ENCODE measurements around the gene ASPM. TPM values are rescaled to one million over a fixed set of nuclear protein-coding genes. Genes with fewer than 3 reads are reported as not detected.

Gene ASPM
- total RNA-seq, 2 donors from 2014 or later = 31.7 to 35.1 TPM

- DNase-seq = no peak
- peaks cover 10% of the 10 kb centered on the region for H3K36me3 Mint-ChIP-seq (ENCODE audit: low read depth)
- H3K9ac ChIP-seq (ENCODE audit: extremely low read depth, low read length, poor library complexity, severe bottlenecking) = peak overlapping the region; percentile 78
- H3K27me3 Mint-ChIP-seq (ENCODE audit: insufficient read depth) = no peaks in the 10 kb centered on the region
- no peaks in the 10 kb centered on the region for H3K4me1 ChIP-seq (ENCODE audit: control insufficient read depth, insufficient read depth, low read length)
- no peaks in the 10 kb centered on the region for H3K27me3 ChIP-seq (ENCODE audit: control insufficient read depth, insufficient read depth, low read length, poor library complexity, severe bottlenecking)
- 0 to 20% methylated on average over 1 to 9 of the region's 11 CpGs for WGBS, 2 experiments (ENCODE audit: insufficient coverage in 1 of 2, insufficient read length in 1 of 2)
- no peaks in the 10 kb centered on the region for H3K9me3 Mint-ChIP-seq
- H3K4me1 Mint-ChIP-seq = peaks cover 20% of the 10 kb centered on the region
- peak overlapping the region; percentile 98 for H3K27ac Mint-ChIP-seq
- H3K4me3 ChIP-seq (ENCODE audit: low read length) = peak overlapping the region; percentile 98
- H3K27ac ChIP-seq (ENCODE audit: low read depth, low read length) = no peak overlapping the region
- H3K4me3 Mint-ChIP-seq = peak overlapping the region; percentile 87
- no peaks in the 10 kb centered on the region for H3K9me3 ChIP-seq (ENCODE audit: control insufficient read depth, low read length)
- TF ChIP-seq, protein P1, sequence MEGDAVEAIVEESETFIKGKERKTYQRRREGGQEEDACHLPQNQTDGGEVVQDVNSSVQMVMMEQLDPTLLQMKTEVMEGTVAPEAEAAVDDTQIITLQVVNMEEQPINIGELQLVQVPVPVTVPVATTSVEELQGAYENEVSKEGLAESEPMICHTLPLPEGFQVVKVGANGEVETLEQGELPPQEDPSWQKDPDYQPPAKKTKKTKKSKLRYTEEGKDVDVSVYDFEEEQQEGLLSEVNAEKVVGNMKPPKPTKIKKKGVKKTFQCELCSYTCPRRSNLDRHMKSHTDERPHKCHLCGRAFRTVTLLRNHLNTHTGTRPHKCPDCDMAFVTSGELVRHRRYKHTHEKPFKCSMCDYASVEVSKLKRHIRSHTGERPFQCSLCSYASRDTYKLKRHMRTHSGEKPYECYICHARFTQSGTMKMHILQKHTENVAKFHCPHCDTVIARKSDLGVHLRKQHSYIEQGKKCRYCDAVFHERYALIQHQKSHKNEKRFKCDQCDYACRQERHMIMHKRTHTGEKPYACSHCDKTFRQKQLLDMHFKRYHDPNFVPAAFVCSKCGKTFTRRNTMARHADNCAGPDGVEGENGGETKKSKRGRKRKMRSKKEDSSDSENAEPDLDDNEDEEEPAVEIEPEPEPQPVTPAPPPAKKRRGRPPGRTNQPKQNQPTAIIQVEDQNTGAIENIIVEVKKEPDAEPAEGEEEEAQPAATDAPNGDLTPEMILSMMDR (conservative IDR thresholded peaks at IDR 0.05) = no peak
- H3K36me3 ChIP-seq (ENCODE audit: control insufficient read depth, insufficient read depth, low read length) = peaks cover 23% of the 10 kb centered on the region
Measured at GRCh38 chr1:197145446-197146024, 934 bp downstream of the ASPM start.

DNA sequence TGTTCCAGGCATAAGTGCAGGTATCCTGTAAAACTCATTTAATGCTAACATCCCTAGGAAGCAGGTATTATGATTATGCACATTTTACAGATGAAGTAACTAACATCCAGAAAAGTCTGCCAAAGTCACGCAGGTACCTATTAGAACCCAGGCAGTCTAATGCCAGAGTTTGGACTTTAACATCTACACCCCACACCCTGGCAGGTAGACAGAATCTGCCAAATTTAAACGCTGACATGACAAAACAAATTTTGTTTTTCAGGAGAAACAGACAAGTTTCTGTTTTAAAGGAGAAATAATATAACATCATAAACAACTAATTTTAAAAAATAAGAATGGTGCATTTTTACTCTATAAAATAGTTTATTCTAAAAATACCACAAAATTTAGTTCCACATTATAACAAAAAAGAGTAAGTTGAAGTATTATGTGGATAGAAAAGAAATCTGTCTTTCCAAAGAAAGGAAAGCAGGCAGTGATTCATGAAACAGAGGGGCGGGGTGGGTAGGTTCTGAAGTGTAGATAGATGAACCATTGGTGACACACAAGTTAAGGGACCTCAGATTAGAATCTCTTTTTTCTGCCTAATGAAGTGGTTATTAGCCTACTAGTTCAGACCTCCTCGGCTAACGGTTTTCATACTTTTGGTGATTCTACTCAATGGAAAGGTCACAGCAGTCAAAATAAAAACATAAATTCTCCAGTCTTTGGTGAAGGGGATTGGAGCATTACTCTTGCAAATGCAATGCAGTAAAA lies 1.7 kb downstream of the ASPM start:
- WGBS, 2 experiments (ENCODE audit: insufficient coverage in 1 of 2, insufficient read length in 1 of 2) = 35 to 50% methylated on average over 1 to 4 of the region's 5 CpGs

GRCh38 chr1:197143276-197143675 lies 3.2 kb downstream of the ASPM start:
- Histone ChIP-seq H3K4me1 (ENCODE audit: control insufficient read depth, insufficient read depth, low read length) (no peaks in the 10 kb centered on the region), H3K36me3 (ENCODE audit: control insufficient read depth, insufficient read depth, low read length) (peaks cover 45% of the 10 kb centered on the region), H3K9me3 (ENCODE audit: control insufficient read depth, low read length) (no peaks in the 10 kb centered on the region), H3K9ac (ENCODE audit: extremely low read depth, low read length, poor library complexity, severe bottlenecking) (no peak overlapping the region), H3K4me3 (ENCODE audit: low read length) (no peak overlapping the region), H3K27me3 (ENCODE audit: control insufficient read depth, insufficient read depth, low read length, poor library complexity, severe bottlenecking) (no peaks in the 10 kb centered on the region), H3K27ac (ENCODE audit: low read depth, low read length) (no peak overlapping the region)
- H3K9me3 Mint-ChIP-seq = no peaks in the 10 kb centered on the region
- peaks cover 15% of the 10 kb centered on the region for H3K36me3 Mint-ChIP-seq (ENCODE audit: low read depth)
- no peak overlapping the region for H3K27ac Mint-ChIP-seq
- H3K4me1 Mint-ChIP-seq = peaks cover 20% of the 10 kb centered on the region
- TF ChIP-seq, protein P1 (conservative IDR thresholded peaks at IDR 0.05) = no peak
- H3K27me3 Mint-ChIP-seq (ENCODE audit: insufficient read depth) = no peaks in the 10 kb centered on the region
- 75 to 100% methylated on average over 1 to 5 of the region's 5 CpGs for WGBS, 2 experiments (ENCODE audit: insufficient coverage in 1 of 2, insufficient read length in 1 of 2)
- H3K4me3 Mint-ChIP-seq = no peak overlapping the region
- no peak for DNase-seq

More for the DNA sequence above, 1.7 kb downstream of the ASPM start:
- TF ChIP-seq, protein P1 (conservative IDR thresholded peaks at IDR 0.05) = no peak
- Mint-ChIP-seq H3K9me3 (no peaks in the 10 kb centered on the region), H3K4me3 (peak overlapping the region; percentile 87), H3K36me3 (ENCODE audit: low read depth) (peaks cover 10% of the 10 kb centered on the region), H3K4me1 (peaks cover 20% of the 10 kb centered on the region), H3K27me3 (ENCODE audit: insufficient read depth) (no peaks in the 10 kb centered on the region), H3K27ac (peak overlapping the region; percentile 40)
- Histone ChIP-seq H3K4me1 (ENCODE audit: control insufficient read depth, insufficient read depth, low read length) (no peaks in the 10 kb centered on the region), H3K36me3 (ENCODE audit: control insufficient read depth, insufficient read depth, low read length) (peaks cover 31% of the 10 kb centered on the region), H3K4me3 (ENCODE audit: low read length) (peak overlapping the region; percentile 98), H3K27me3 (ENCODE audit: control insufficient read depth, insufficient read depth, low read length, poor library complexity, severe bottlenecking) (no peaks in the 10 kb centered on the region), H3K27ac (ENCODE audit: low read depth, low read length) (no peak overlapping the region), H3K9ac (ENCODE audit: extremely low read depth, low read length, poor library complexity, severe bottlenecking) (peak overlapping the region; percentile 44), H3K9me3 (ENCODE audit: control insufficient read depth, low read length) (no peaks in the 10 kb centered on the region)
- DNase-seq = no peak

Data from endodermal cell (in vitro differentiated cells).